HG03066 (cell line): ENCODE measurements around the gene SLC16A7.

Experiments
- ATAC-seq: cut with Tn5 transposase; IDR thresholded peaks from one replicate; pipeline ENCODE4 v1.9.1; 2021; ENCODE audit warnings: low read depth; ENCODE audit not compliant: unreplicated experiment

SLC16A7 gene

GRCh38 chr12:59664495-59664894 is 68.7 kb downstream of the SLC16A7 start:
- no peak for ATAC-seq

- ATAC-seq: no peak
Observed at GRCh38 chr12:59665701-59666100, 69.9 kb downstream of the SLC16A7 start.

GRCh38 chr12:59668674-59669073 is 72.8 kb downstream of the SLC16A7 start:
- no peak for ATAC-seq

- no peak for ATAC-seq
Observed at GRCh38 chr12:59672273-59672672, 76.4 kb downstream of the SLC16A7 start.

DNA sequence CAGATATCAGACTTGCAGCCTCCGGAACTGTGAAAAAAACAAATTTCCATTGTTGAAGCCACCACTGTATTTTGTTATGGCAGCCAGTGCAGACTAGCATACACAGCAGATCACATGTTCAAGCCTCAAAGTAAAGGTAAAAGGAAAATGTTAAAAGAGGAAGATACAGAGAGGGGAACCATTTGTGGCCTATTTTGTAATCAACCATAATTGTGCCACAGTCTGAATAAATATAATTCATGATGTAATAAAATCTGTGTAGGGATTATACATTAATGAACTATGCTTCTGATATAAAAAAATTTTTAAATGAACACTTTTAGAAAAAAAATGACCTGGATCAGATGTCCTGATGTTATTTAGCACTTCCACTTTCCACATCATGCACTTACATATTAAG is 79.6 kb downstream of the SLC16A7 start:
- ATAC-seq: no peak

- no peak for ATAC-seq
Observed at GRCh38 chr12:59677857-59678256, 82.0 kb downstream of the SLC16A7 start.

GRCh38 chr12:59678759-59679411 is 83.1 kb downstream of the SLC16A7 start:
- ATAC-seq: no peak

DNA sequence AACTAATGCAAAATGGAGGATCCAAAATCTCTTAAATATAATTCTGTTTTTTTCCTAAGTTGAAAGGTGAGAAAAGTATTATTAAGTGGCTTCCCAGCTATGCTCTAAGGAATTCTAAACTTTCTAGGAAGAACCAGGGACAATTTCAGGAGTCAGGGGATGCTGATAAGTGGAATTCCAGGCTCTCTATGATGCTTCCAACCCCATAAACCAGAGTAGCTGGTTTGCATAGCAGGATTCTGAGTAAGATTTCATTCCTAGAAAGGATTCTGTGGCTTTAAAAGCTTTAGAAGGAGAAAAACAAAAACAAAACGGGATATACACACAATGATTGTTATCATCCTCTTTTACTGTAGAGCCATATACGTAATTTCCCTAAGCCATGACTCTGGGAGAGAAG is 93.9 kb downstream of the SLC16A7 start:
- no peak for ATAC-seq

- no peak for ATAC-seq
Observed at GRCh38 chr12:59695379-59695778, 99.5 kb downstream of the SLC16A7 start.

- ATAC-seq: no peak
Observed at GRCh38 chr12:59698600-59698999, 102.8 kb downstream of the SLC16A7 start.

- no peak for ATAC-seq
Observed at GRCh38 chr12:59699421-59700152, 103.8 kb downstream of the SLC16A7 start.

- ATAC-seq: no peak
Observed at GRCh38 chr12:59700153-59700450, 104.3 kb downstream of the SLC16A7 start.

- no peak for ATAC-seq
Observed at GRCh38 chr12:59708064-59708463, 112.2 kb downstream of the SLC16A7 start.

GRCh38 chr12:59708484-59708883 is 112.7 kb downstream of the SLC16A7 start:
- ATAC-seq: no peak

DNA sequence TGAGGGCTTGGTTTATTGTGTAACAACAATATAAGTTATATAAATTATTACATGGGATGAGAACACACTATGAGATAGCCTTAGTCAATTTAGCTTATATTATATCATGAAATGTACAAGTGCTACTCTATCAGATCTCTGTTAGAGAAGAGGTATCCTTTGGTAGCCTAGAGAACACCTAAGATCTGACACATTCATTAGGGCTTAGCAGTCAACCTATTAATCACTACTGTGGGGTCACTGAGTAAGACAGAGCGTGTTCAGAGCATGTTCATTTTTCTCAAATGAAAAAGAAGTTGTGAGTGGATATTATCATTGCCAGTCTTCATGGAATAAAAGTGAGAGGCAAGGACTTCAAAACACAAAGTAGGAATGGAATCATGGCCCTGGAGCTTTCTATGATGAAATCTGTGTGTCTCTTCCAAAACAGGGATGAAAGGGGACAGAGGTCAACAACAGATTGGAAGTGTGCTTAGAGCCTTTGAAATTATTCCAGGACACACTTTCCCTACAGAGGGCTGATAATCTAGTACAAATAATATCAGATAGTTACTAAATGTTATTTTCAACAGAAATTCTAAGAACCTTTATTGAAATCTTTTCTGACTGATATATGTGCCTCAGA is 114.3 kb downstream of the SLC16A7 start:
- no peak for ATAC-seq

- no peak for ATAC-seq
Observed at GRCh38 chr12:59710964-59711363, 115.1 kb downstream of the SLC16A7 start.

GRCh38 chr12:59715434-59715833 is 119.6 kb downstream of the SLC16A7 start:
- no peak for ATAC-seq

- ATAC-seq: no peak
Observed at GRCh38 chr12:59716043-59716442, 120.2 kb downstream of the SLC16A7 start.

DNA sequence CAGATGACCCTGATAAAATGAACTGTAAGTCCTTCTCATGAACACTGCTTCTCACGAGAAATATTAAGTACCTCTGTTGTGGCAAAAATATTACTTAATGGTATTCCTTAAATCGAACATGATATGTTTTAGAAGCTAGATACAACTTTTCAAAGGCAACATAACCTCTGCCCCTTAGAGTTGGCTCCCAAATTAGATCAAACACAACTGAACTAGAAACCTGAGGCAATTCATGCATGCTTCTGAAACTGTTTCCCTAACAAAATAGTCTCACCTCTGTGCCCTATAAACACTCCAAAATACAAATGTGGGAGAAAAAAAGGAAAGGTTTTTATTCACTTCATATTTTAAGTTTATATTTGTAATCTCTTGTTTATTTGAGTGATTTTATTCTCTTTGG is 121.6 kb downstream of the SLC16A7 start:
- no peak for ATAC-seq

DNA sequence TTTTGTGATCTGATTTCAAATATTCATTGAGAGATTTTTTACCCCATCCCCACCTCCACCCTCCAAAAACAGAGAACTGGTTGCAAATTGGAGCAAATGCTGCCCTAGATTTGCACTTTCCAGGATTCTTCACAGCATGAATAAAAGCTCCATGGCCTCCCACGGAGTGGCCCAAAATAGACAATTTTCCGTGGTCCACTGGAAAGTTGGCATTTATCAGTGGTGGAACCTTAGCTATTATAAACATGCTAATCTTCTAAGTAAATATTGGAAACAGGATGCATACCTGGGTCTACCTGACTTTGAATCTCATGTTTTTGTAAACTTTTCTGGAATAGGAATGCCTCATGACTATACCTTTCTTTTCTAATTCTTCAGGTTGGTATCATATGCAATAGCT is 123.9 kb downstream of the SLC16A7 start:
- ATAC-seq: no peak

DNA sequence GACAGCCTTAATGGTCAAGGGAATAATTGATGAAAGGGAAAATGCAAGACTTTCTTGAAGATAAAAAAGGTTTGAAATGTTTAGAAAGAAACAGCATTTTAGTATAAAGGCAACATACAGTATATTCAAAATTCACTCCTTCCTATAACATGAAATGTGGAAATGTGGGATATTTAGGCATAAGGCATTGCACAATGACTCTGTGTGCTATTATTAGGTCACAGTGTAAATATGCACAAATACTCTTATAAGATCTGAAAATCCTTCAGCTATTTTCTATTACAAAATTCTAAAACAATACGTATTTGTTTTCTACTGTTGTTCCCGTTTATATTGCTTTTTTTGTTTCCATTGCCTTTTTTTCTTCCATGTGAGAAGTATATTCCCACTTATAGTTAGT is 127.7 kb downstream of the SLC16A7 start:
- ATAC-seq: no peak
